Ishikawa (cell line): ENCODE results near the gene IGFBP4.

ENCODE experiments used
- EGR1 ChIP-seq: IDR thresholded peaks from 2 replicates; pipeline ENCODE4 v1.6.1; 2012
- EP300 ChIP-seq: IDR thresholded peaks from 2 replicates; pipeline ENCODE4 v1.6.1; 2012; ENCODE audit warnings: borderline replicate concordance
- FOXM1 ChIP-seq: IDR thresholded peaks from 2 replicates; pipeline ENCODE4 v1.6.1; 2012; ENCODE audit warnings: low read depth, borderline replicate concordance
- NFIC ChIP-seq: IDR thresholded peaks from 2 replicates; pipeline ENCODE4 v1.6.1; 2012
- RAD21 ChIP-seq: IDR thresholded peaks from 2 replicates; pipeline ENCODE4 v1.6.1; 2012; ENCODE audit warnings: low read depth
- TAF1 ChIP-seq: IDR thresholded peaks from 2 replicates; pipeline ENCODE4 v1.6.1; 2012; ENCODE audit warnings: low read depth, mild to moderate bottlenecking
- TCF12 ChIP-seq: IDR thresholded peaks from 2 replicates; pipeline ENCODE4 v1.6.1; 2012; ENCODE audit warnings: low read depth
- TEAD4 ChIP-seq: IDR thresholded peaks from 2 replicates; pipeline ENCODE4 v1.6.1; 2012
- USF1 ChIP-seq: IDR thresholded peaks from 2 replicates; pipeline ENCODE4 v1.6.1; 2012
- YY1 ChIP-seq: IDR thresholded peaks from 2 replicates; pipeline ENCODE4 v1.6.1; 2012; ENCODE audit warnings: low read depth
- ZBTB7A ChIP-seq: IDR thresholded peaks from 2 replicates; pipeline ENCODE4 v1.6.1; 2012; ENCODE audit warnings: low read depth
- TF ChIP-seq, protein P1 (sequence below): IDR thresholded peaks from 2 replicates; pipeline ENCODE4 v1.6.1; 2012; ENCODE audit warnings: low read depth, mild to moderate bottlenecking
- TF ChIP-seq, protein P2 (sequence below): IDR thresholded peaks from 2 replicates; pipeline ENCODE4 v1.6.1; 2012

Gene IGFBP4

GRCh38 chr17:40443988-40444899 lies 994 bp downstream of the IGFBP4 start:
- no peak for TF ChIP-seq RAD21
- TF ChIP-seq, protein P1, sequence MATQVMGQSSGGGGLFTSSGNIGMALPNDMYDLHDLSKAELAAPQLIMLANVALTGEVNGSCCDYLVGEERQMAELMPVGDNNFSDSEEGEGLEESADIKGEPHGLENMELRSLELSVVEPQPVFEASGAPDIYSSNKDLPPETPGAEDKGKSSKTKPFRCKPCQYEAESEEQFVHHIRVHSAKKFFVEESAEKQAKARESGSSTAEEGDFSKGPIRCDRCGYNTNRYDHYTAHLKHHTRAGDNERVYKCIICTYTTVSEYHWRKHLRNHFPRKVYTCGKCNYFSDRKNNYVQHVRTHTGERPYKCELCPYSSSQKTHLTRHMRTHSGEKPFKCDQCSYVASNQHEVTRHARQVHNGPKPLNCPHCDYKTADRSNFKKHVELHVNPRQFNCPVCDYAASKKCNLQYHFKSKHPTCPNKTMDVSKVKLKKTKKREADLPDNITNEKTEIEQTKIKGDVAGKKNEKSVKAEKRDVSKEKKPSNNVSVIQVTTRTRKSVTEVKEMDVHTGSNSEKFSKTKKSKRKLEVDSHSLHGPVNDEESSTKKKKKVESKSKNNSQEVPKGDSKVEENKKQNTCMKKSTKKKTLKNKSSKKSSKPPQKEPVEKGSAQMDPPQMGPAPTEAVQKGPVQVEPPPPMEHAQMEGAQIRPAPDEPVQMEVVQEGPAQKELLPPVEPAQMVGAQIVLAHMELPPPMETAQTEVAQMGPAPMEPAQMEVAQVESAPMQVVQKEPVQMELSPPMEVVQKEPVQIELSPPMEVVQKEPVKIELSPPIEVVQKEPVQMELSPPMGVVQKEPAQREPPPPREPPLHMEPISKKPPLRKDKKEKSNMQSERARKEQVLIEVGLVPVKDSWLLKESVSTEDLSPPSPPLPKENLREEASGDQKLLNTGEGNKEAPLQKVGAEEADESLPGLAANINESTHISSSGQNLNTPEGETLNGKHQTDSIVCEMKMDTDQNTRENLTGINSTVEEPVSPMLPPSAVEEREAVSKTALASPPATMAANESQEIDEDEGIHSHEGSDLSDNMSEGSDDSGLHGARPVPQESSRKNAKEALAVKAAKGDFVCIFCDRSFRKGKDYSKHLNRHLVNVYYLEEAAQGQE, result no peak
- TF ChIP-seq TEAD4, result no peak
- no peak for TF ChIP-seq NFIC
- TF ChIP-seq YY1, result no peak

- TF ChIP-seq RAD21, result no peak
- TF ChIP-seq YY1, result no peak
- TF ChIP-seq TEAD4, result no peak
- no peak for TF ChIP-seq TAF1
- no peak for TF ChIP-seq NFIC
- TF ChIP-seq EGR1, result no peak
- no peak for TF ChIP-seq TCF12
- no peak for TF ChIP-seq EP300
- TF ChIP-seq USF1, result no peak
- TF ChIP-seq, protein P2, sequence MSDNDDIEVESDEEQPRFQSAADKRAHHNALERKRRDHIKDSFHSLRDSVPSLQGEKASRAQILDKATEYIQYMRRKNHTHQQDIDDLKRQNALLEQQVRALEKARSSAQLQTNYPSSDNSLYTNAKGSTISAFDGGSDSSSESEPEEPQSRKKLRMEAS, result no peak
- no peak for TF ChIP-seq ZBTB7A
- TF ChIP-seq, protein P1, result no peak
- no peak for TF ChIP-seq FOXM1
Measured at GRCh38 chr17:40445751-40446468, 2.7 kb downstream of the IGFBP4 start.

DNA sequence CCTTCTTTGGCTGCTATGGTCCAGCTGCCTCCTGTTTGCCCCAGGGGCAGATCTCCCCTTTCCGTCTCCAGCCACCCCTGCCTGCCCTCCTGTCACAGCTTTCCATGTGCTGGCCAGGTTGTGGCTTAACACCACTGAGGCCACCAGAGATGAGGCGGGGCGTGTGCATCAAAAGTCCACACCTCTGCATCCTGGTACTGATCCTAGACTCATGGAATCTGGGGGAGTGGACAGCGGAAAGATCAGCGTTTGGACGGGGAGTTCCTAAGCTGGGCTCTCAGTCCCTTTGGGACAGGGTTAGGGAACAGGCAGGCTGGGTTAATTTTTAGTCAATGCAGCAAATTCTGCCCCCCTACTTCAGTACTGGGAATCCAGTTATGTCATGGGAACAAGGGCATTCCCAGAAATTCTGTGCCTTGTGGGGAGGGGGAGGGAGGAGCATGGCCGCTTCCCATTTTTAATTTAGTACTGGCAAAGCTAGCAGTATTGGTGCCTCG lies 3.9 kb downstream of the IGFBP4 start:
- TF ChIP-seq ZBTB7A (no peak), EGR1 (no peak), TEAD4 (no peak), TCF12 (no peak)
- TF ChIP-seq, protein P2, result no peak
- TF ChIP-seq, protein P1, result no peak

DNA sequence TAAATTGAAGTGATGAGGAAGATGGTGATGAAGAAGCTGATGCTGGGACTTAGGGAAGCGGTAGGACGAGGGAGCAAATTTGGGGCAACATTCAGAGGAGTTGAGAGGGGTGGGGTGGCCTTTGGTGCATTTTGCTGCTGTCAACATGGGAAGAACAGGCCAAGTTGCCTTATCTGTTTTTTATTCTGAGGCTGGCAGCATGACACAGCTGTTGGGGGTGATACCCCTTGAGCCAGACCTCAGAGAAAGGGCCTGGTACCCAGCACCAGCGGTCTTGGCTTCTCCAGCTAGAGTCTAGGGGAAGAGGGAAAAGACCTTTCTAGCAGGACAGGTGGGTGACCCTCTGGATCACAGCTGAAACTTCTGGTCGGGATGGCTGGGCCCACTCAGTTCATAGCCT lies 4.6 kb downstream of the IGFBP4 start:
- TF ChIP-seq, protein P1, result no peak
